Activated CD4-positive, CD25-positive, alpha-beta regulatory T cell treated with anti-CD3 and anti-CD28 coated beads, Interleukin-2, amount 50 U/mL, for 72 hours (primary cell): ENCODE measurements around the gene HMGN4.
"Not testable (repeated sequence)": the region's sequence is repeated elsewhere in the genome, so short reads cannot be mapped to it uniquely, and the experiment has no call there.

ENCODE experiments used
- DNase-seq: peaks from one replicate; pipeline ENCODE4 v3.0.0; 2021

Gene HMGN4

GRCh38 chr6:26524314-26524713, 13.9 kb upstream of the HMGN4 start:
- DNase-seq = not testable (repeated sequence)

GRCh38 chr6:26524722-26525370, 13.3 kb upstream of the HMGN4 start:
- no peak for DNase-seq

- DNase-seq = no peak
Measured at GRCh38 chr6:26525838-26526237, 12.3 kb upstream of the HMGN4 start.

GRCh38 chr6:26526928-26527327, 11.2 kb upstream of the HMGN4 start:
- no peak for DNase-seq

- DNase-seq = no peak
Measured at GRCh38 chr6:26530203-26530602, 8.0 kb upstream of the HMGN4 start.

GRCh38 chr6:26531897-26532296, 6.3 kb upstream of the HMGN4 start:
- no peak for DNase-seq

GRCh38 chr6:26532699-26533531, 5.3 kb upstream of the HMGN4 start:
- DNase-seq = peak; percentile 88

- no peak for DNase-seq
Measured at GRCh38 chr6:26533532-26533931, 4.6 kb upstream of the HMGN4 start.

GRCh38 chr6:26534681-26535465, 3.3 kb upstream of the HMGN4 start:
- no peak for DNase-seq

- no peak for DNase-seq
Measured at GRCh38 chr6:26536571-26537159, 1.5 kb upstream of the HMGN4 start.

GRCh38 chr6:26537160-26537845, 863 bp upstream of the HMGN4 start:
- peak; percentile 87 for DNase-seq

GRCh38 chr6:26538572-26538902, 371 bp downstream of the HMGN4 start:
- no peak for DNase-seq

- DNase-seq = no peak
Measured at GRCh38 chr6:26539071-26539615, 977 bp downstream of the HMGN4 start.

GRCh38 chr6:26541579-26541978, 3.4 kb downstream of the HMGN4 start:
- no peak for DNase-seq

GRCh38 chr6:26543953-26544352, 5.8 kb downstream of the HMGN4 start:
- no peak for DNase-seq

- no peak for DNase-seq
Measured at GRCh38 chr6:26544473-26544872, 6.3 kb downstream of the HMGN4 start.

- no peak for DNase-seq
Measured at GRCh38 chr6:26545627-26546026, 7.5 kb downstream of the HMGN4 start.

GRCh38 chr6:26547363-26547762, 9.2 kb downstream of the HMGN4 start:
- not testable (repeated sequence) for DNase-seq

- peak; percentile 56 for DNase-seq
Measured at GRCh38 chr6:26550250-26550993, 12.3 kb downstream of the HMGN4 start.

GRCh38 chr6:26552205-26552604, 14.0 kb downstream of the HMGN4 start:
- DNase-seq = no peak

GRCh38 chr6:26552640-26553188, 14.5 kb downstream of the HMGN4 start:
- DNase-seq = no peak
